HG03469 (cell line): ENCODE results near the gene LENEP.
"Not testable (repeated sequence)": the region's sequence is repeated elsewhere in the genome, so short reads cannot be mapped to it uniquely, and the experiment has no call there.

Experiments used
- ATAC-seq: cut with Tn5 transposase; IDR thresholded peaks from one replicate; pipeline ENCODE4 v1.9.1; 2021; ENCODE audit warnings: mild to moderate bottlenecking, moderate library complexity, moderate number of reproducible peaks; ENCODE audit not compliant: unreplicated experiment

The LENEP gene

GRCh38 chr1:154974102-154974807 is 19.1 kb upstream of the LENEP start, which contains the start of gene CKS1B:
Gene CKS1B, plus strand, starts transcription at chr1:154974681. Its CDS starts 65 bp downstream, at chr1:154974746.
- peak; percentile 71 for ATAC-seq

GRCh38 chr1:154974808-154975408 is 18.5 kb upstream of the LENEP start:
- ATAC-seq, result peak; percentile 24

- no peak for ATAC-seq
Observed at GRCh38 chr1:154975409-154976059, 17.9 kb upstream of the LENEP start.

DNA sequence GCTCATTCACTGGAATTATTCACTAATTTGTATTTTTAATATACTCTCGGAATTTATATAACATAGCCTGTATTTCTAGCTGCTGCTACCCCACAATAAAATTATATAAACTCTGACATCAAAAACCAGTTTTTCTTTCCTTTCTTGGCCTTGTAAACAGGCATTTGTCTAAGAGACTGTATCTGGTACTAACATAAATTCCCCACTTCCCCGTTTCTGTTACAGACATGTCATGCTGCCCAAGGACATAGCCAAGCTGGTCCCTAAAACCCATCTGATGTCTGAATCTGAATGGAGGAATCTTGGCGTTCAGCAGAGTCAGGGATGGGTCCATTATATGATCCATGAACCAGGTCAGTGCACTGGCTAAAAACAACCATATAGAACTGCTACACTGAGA is 15.6 kb upstream of the LENEP start:
- ATAC-seq, result not testable (repeated sequence)

DNA sequence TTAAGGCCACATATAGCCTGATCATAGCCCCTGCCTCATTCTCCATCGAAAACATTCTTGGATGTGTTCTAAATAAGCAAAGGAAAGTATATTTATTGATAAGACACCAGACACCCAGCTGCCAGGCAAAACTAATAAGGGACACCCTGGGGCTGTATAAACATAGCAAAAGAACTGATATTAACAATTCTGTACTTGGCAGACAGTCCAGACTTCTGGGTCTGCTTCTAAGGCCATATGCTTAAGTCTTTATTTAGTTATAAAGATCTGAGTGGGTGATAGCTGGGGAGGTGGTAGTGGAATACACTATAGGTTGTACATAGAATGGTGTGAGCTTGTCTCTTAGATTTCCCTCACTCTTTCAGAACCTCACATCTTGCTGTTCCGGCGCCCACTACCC is 15.0 kb upstream of the LENEP start:
- ATAC-seq, result no peak

- ATAC-seq, result no peak
Observed at GRCh38 chr1:154982341-154982740, 11.0 kb upstream of the LENEP start.

- ATAC-seq, result peak; percentile 92
Observed at GRCh38 chr1:154982897-154983648, 10.3 kb upstream of the LENEP start, which contains the start of gene FLAD1. Gene FLAD1, plus strand, starts transcription at chr1:154983344. Its CDS starts 351 bp downstream, at chr1:154983695.

- ATAC-seq, result no peak
Observed at GRCh38 chr1:154983776-154984466, 9.5 kb upstream of the LENEP start.

GRCh38 chr1:154986736-154987135 is 6.7 kb upstream of the LENEP start:
- not testable (repeated sequence) for ATAC-seq

- no peak for ATAC-seq
Observed at GRCh38 chr1:154987326-154987725, 6.1 kb upstream of the LENEP start.

- no peak for ATAC-seq
Observed at GRCh38 chr1:154988058-154988954, 5.1 kb upstream of the LENEP start.

- ATAC-seq, result no peak
Observed at GRCh38 chr1:154989195-154989860, 4.1 kb upstream of the LENEP start.

GRCh38 chr1:154990276-154990675 is 3.1 kb upstream of the LENEP start:
- no peak for ATAC-seq

GRCh38 chr1:154992721-154993571 is 440 bp upstream of the LENEP start:
- ATAC-seq, result no peak

- no peak for ATAC-seq
Observed at GRCh38 chr1:154994269-154994587, 842 bp downstream of the LENEP start.

- no peak for ATAC-seq
Observed at GRCh38 chr1:154994591-154994990, 1.2 kb downstream of the LENEP start.

- not testable (repeated sequence) for ATAC-seq
Observed at GRCh38 chr1:154995301-154995983, 2.1 kb downstream of the LENEP start.
